SK-N-SH (cell line): ENCODE measurements around the gene CDC45. TPM values are rescaled to one million over a fixed set of nuclear protein-coding genes. Genes with fewer than 3 reads are reported as not detected.
"Not testable (repeated sequence)": the region's sequence is repeated elsewhere in the genome, so short reads cannot be mapped to it uniquely, and the experiment has no call there.

ENCODE experiments used
- CTCF ChIA-PET: fragments of 300-600, 350-600 bp; formaldehyde crosslinking; extraction: SDS; loops from one replicate; lab custom pipeline; 2021; lab: Yijun Ruan, JAX
- POLR2A ChIA-PET: fragments of 350-600 bp; sonication (Branson Sonifier 250); formaldehyde crosslinking; extraction: SDS; loops from one replicate; lab custom pipeline; 2020; ENCODE audit warnings: antibody characterized with exemption, inconsistent platforms; lab: Yijun Ruan, JAX
- DNase-seq: peaks from one replicate; pipeline ENCODE4 v3.0.0; 2012
- H2AFZ ChIP-seq: fragments of 200-600 bp; sonication (generic); 2 replicates; pipeline ENCODE4 v1.8.1; 2016; ENCODE audit warnings: antibody characterized with exemption, mild to moderate bottlenecking, low read depth
- H3F3A ChIP-seq: fragments of 200-600 bp; sonication (generic); replicated peaks from 2 replicates; pipeline ENCODE3; 2016; ENCODE audit warnings: antibody characterized with exemption, mild to moderate bottlenecking; ENCODE audit not compliant: insufficient read depth
- H3K27ac ChIP-seq, 2 experiments: fragments of 200-500 bp in 1 of 2; fragments of 200-600 bp in 1 of 2; sonication (Bioruptor generic) in 1 of 2; sonication (generic), shearing (Covaris generic) in 1 of 2; 2 replicates each; pipeline versions ENCODE4 v1.5.1 to v1.6.1; 2014 to 2016; ENCODE audit warnings: low read depth in 2 of 2, inconsistent platforms in 1 of 2, low read length in 1 of 2, mild to moderate bottlenecking in 1 of 2, mixed read lengths in 1 of 2
- H3K27me3 ChIP-seq: fragments of 200-600 bp; sonication (generic), shearing (Covaris generic); 2 replicates; pipeline ENCODE4 v1.6.1; 2016; ENCODE audit warnings: mixed run types; ENCODE audit not compliant: insufficient read depth
- H3K36me3 ChIP-seq, 2 experiments: fragments of 200-500 bp in 1 of 2; fragments of 200-600 bp in 1 of 2; sonication (Bioruptor generic) in 1 of 2; sonication (generic) in 1 of 2; replicated peaks in 1 of 2; 2 replicates each; pipeline versions ENCODE3 to v1.5.1; 2014 to 2016; ENCODE audit warnings: low read length in 1 of 2, mild to moderate bottlenecking in 1 of 2; ENCODE audit not compliant: insufficient read depth in 2 of 2, control insufficient read depth in 1 of 2
- H3K4me1 ChIP-seq, 2 experiments: fragments of 200-500 bp in 1 of 2; fragments of 200-600 bp in 1 of 2; sonication (Bioruptor generic) in 1 of 2; sonication (generic), shearing (Covaris generic) in 1 of 2; 2 replicates each; pipeline versions ENCODE4 v1.5.1 to v1.6.1; 2014 to 2016; ENCODE audit warnings: low read depth in 1 of 2, low read length in 1 of 2, mixed run types in 1 of 2; ENCODE audit not compliant: insufficient read depth in 2 of 2, control insufficient read depth in 1 of 2
- H3K4me2 ChIP-seq: fragments of 200-600 bp; sonication (generic), shearing (Covaris generic); 2 replicates; pipeline ENCODE4 v1.6.1; 2017; ENCODE audit warnings: mixed run types
- H3K4me3 ChIP-seq, 2 experiments: fragments of 200-500 bp in 1 of 2; fragments of 200-600 bp in 1 of 2; sonication (Bioruptor generic) in 1 of 2; sonication (generic), shearing (Covaris generic) in 1 of 2; 2 replicates each; pipeline versions ENCODE4 v1.5.1 to v1.8.1; 2014 to 2016; ENCODE audit warnings: low read depth in 2 of 2, inconsistent platforms in 1 of 2, low read length in 1 of 2, mild to moderate bottlenecking in 1 of 2, mixed read lengths in 1 of 2, moderate library complexity in 1 of 2
- H3K79me2 ChIP-seq: fragments of 200-600 bp; sonication (generic); 2 replicates; pipeline ENCODE4 v1.8.1; 2017; ENCODE audit warnings: mild to moderate bottlenecking; ENCODE audit not compliant: insufficient read depth
- H3K9ac ChIP-seq: fragments of 200-600 bp; sonication (generic); 2 replicates; pipeline ENCODE4 v1.6.1; 2017; ENCODE audit warnings: mixed run types
- H3K9me2 ChIP-seq: fragments of 200-600 bp; sonication (generic); 2 replicates; pipeline ENCODE4 v1.6.1; 2017; ENCODE audit warnings: mixed run types
- H3K9me3 ChIP-seq: fragments of 200-600 bp; sonication (generic); 2 replicates; pipeline ENCODE4 v1.6.1; 2017; ENCODE audit warnings: mixed run types, mild to moderate bottlenecking, moderate library complexity
- H4K20me1 ChIP-seq: fragments of 200-600 bp; sonication (generic); 2 replicates; pipeline ENCODE4 v1.6.1; 2017; ENCODE audit warnings: mild to moderate bottlenecking, mixed run types; ENCODE audit not compliant: insufficient read depth
- ELF1 ChIP-seq: IDR thresholded peaks from 2 replicates; pipeline ENCODE4 v1.4.0; 2012
- EP300 ChIP-seq, 2 experiments: IDR thresholded peaks; 2 replicates each; pipeline versions ENCODE4 v1.4.0 to v1.6.1; 2012; ENCODE audit warnings: borderline replicate concordance in 1 of 2, low read depth in 1 of 2, low read length in 1 of 2
- EZH2phosphoT487 ChIP-seq: fragments of 200-600 bp; sonication (generic); IDR thresholded peaks from 2 replicates; pipeline ENCODE4 v1.6.1; 2017; ENCODE audit warnings: low read depth, mixed run types, mild to moderate bottlenecking, antibody characterized with exemption, moderate library complexity, borderline replicate concordance
- FOSL2 ChIP-seq: IDR thresholded peaks from 2 replicates; pipeline ENCODE4 v1.4.0; 2012; ENCODE audit warnings: low read depth, mild to moderate bottlenecking, moderate library complexity, borderline replicate concordance
- FOXJ3 ChIP-seq: sonication (generic); formaldehyde crosslinking; IDR thresholded peaks from 2 replicates; pipeline ENCODE4 v1.5.1; 2020; ENCODE audit warnings: mild to moderate bottlenecking, missing genetic modification reagents
- NFIC ChIP-seq: IDR thresholded peaks from 2 replicates; pipeline ENCODE4 v1.4.0; 2012; ENCODE audit warnings: borderline replicate concordance
- NRF1 ChIP-seq: IDR thresholded peaks from 2 replicates; pipeline ENCODE4 v1.6.1; 2012; ENCODE audit warnings: low read depth, mild to moderate bottlenecking, low read length
- RCOR1 ChIP-seq: fragments of 150-350 bp; IDR thresholded peaks from 2 replicates; pipeline ENCODE4 v1.6.1; 2017; ENCODE audit warnings: antibody characterized with exemption, low read length
- RXRA ChIP-seq: IDR thresholded peaks from 2 replicates; pipeline ENCODE4 v1.4.0; 2012; ENCODE audit warnings: low read depth, mild to moderate bottlenecking, borderline replicate concordance
- SIN3A ChIP-seq: IDR thresholded peaks from 2 replicates; pipeline ENCODE4 v1.6.1; 2012; ENCODE audit warnings: low read depth, mild to moderate bottlenecking, low read length, moderate library complexity, borderline replicate concordance
- SMC3 ChIP-seq: IDR thresholded peaks from 2 replicates; pipeline ENCODE4 v1.6.1; 2012; ENCODE audit warnings: low read depth, low read length, improper control_type of control experiment
- TAF1 ChIP-seq: IDR thresholded peaks from 2 replicates; pipeline ENCODE4 v1.6.1; 2012; ENCODE audit warnings: low read depth, mild to moderate bottlenecking, low read length, moderate library complexity, borderline replicate concordance
- YY1 ChIP-seq: IDR thresholded peaks from 2 replicates; pipeline ENCODE4 v1.4.0; 2012; ENCODE audit warnings: low read depth, mild to moderate bottlenecking
- WGBS: methylation state at CpG from one replicate; pipeline ENCODE4 v1.1.6; 2017; ENCODE audit warnings: low lambda C conversion rate; 5-methylcytosine and 5-hydroxymethylcytosine counted together
- polyA plus RNA-seq, 3 experiments: library from polyadenylated mRNA; depleted of rRNA; stranded (reverse); fragments of >200 nt; gene quantifications; 2 replicates each; pipeline ENCODE4 v1.2.3, GENCODE V29; 2012
- TF ChIP-seq, protein P1 (sequence below): IDR thresholded peaks from 2 replicates; pipeline ENCODE4; 2012
- TF ChIP-seq, protein P2 (sequence below): IDR thresholded peaks from 2 replicates; pipeline ENCODE4 v1.4.0; 2012; ENCODE audit warnings: low read depth, borderline replicate concordance
- TF ChIP-seq, protein P3 (sequence below): fragments of 150-350 bp; IDR thresholded peaks from 2 replicates; pipeline ENCODE4 v1.6.1; 2017; ENCODE audit warnings: antibody characterized with exemption, low read length, low read depth, borderline replicate concordance

The CDC45 gene
- polyA plus RNA-seq, 1 of the 3 experiments (the other 2 are of a cell fraction) = 23.6 TPM

DNA sequence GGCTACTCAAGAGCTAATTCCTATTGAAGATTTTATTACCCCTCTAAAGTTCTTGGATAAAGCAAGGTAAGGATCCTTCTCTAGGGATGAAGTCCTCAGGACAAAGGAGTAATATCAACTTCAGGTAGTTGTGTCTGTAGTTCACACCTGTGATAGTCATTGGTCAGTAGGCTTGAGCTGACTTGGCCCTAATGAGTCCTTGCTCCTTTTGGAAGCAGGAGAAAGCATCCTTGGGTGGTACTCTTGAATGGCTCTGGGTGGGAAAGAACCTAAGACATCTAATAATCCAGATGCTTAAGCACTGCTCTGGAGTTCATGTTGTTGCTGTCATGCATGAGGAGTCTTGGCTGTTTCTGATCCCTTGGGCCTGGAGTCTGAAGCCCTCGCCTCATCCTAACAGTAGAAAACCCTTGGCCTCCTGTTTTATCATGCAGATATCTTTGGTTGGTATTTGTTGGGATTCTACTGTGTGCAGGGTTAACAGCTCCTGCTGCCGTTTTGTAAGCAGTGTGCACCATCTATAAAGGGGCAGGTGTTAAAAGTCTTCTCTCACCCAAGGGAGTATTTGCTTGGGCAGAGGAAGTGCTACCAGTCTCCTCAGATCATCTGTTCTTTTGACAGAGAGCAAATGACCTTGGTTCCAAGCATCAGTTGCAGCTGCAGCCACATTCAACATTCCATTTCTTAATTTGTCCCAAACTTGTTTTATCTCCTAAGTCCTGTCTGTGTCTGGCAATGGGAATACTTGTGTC, 44.7 kb upstream of the CDC45 start:
- no peak overlapping the region for H2AFZ ChIP-seq
- H3K4me2 ChIP-seq = no peak overlapping the region
- H3K27me3 ChIP-seq = no peaks in the 10 kb centered on the region
- H3K4me1 ChIP-seq = peaks cover 5 to 12% of the 10 kb centered on the region in 2 experiments; a peak in 3 of 4 replicates
- WGBS = 85% methylated on average over 2 of the region's 2 CpGs
- no peaks in the 10 kb centered on the region for H3K9me2 ChIP-seq
- DNase-seq = no peak
- H3K27ac ChIP-seq = no peak overlapping the region
- ChIA-PET POLR2A (interaction anchor here (1.1 kb wide), 1 partner anchor 12 kb away, joined by 3 read pairs; the partner anchor contains the start of gene C22orf39), CTCF (interaction anchor here (0.8 to 2.7 kb wide), 5 partner anchors 10 to 195 kb away, joined by 3 to 9 read pairs (median 4); no protein-coding TSS in a partner anchor)
- peaks cover 14% of the 10 kb centered on the region for H3F3A ChIP-seq
- H3K36me3 ChIP-seq = peaks cover 10 to 14% of the 10 kb centered on the region in 2 experiments
- H3K79me2 ChIP-seq = peaks cover 36% of the 10 kb centered on the region
- H3K9me3 ChIP-seq = no peaks in the 10 kb centered on the region
- H3K9ac ChIP-seq = no peak overlapping the region
- H3K4me3 ChIP-seq = no peak overlapping the region
- H4K20me1 ChIP-seq = no peaks in the 10 kb centered on the region
- TF ChIP-seq ELF1 = no peak
- no peak for TF ChIP-seq EZH2phosphoT487
- no peak for TF ChIP-seq EP300 (IDR thresholded peaks at IDR 0.05; ENCODE audit: borderline replicate concordance in 1 of 2, low read depth in 1 of 2, low read length in 1 of 2)
- TF ChIP-seq SMC3 = no peak
- TF ChIP-seq, protein P1, sequence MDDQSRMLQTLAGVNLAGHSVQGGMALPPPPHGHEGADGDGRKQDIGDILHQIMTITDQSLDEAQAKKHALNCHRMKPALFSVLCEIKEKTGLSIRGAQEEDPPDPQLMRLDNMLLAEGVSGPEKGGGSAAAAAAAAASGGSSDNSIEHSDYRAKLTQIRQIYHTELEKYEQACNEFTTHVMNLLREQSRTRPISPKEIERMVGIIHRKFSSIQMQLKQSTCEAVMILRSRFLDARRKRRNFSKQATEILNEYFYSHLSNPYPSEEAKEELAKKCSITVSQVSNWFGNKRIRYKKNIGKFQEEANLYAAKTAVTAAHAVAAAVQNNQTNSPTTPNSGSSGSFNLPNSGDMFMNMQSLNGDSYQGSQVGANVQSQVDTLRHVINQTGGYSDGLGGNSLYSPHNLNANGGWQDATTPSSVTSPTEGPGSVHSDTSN = no peak
- no peak for TF ChIP-seq NFIC
- no peak for TF ChIP-seq SIN3A
- no peak for TF ChIP-seq RXRA
- TF ChIP-seq FOXJ3 (CRISPR knock-in tag) = no peak
- no peak for TF ChIP-seq RCOR1
- TF ChIP-seq NRF1 = no peak
- TF ChIP-seq TAF1 = no peak
- no peak for TF ChIP-seq YY1
- TF ChIP-seq, protein P2, sequence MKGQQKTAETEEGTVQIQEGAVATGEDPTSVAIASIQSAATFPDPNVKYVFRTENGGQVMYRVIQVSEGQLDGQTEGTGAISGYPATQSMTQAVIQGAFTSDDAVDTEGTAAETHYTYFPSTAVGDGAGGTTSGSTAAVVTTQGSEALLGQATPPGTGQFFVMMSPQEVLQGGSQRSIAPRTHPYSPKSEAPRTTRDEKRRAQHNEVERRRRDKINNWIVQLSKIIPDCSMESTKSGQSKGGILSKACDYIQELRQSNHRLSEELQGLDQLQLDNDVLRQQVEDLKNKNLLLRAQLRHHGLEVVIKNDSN = no peak
- TF ChIP-seq, protein P3, sequence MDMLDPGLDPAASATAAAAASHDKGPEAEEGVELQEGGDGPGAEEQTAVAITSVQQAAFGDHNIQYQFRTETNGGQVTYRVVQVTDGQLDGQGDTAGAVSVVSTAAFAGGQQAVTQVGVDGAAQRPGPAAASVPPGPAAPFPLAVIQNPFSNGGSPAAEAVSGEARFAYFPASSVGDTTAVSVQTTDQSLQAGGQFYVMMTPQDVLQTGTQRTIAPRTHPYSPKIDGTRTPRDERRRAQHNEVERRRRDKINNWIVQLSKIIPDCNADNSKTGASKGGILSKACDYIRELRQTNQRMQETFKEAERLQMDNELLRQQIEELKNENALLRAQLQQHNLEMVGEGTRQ = no peak
- TF ChIP-seq FOSL2 = no peak
- TF ChIP-seq, all 33 proteins: peak for 0

DNA sequence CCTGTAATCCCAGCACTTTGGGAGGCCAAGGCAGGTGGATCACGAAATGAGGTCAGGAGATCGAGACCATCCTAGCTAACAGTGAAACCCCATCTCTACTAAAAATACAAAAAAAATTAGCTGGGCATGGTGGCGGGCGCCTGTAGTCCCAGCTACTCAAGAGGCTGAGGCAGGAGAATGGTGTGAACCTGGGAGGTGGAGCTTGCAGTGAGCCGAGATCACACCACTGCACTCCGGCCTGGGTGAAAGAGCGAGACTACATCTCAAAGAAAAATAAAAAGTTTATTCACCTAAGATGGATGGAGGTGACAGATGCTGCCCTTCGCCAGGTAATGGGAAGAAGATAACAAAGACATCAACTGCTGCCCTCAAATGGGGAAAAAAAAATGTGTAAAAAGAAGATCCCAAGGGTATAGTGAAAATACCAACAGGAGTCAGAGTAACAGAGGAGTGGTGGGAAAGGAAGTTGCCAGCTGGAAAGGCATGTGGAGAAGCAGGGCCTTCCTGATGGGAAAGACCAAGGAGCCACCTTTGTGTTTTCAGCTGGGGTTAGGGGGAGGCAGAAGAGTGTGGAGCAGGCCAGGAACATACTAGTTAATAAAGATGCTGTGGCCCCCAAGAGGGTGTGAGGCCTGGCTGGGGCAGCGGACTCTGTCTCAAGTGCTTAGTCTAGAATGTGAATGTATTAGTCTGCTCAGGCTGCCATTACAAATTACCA, 43.1 kb upstream of the CDC45 start:
- H3K4me3 ChIP-seq, H4K20me1 ChIP-seq, DNase-seq, POLR2A ChIA-PET, H3K27ac ChIP-seq, H3K9me3 ChIP-seq, H3K4me1 ChIP-seq, H2AFZ ChIP-seq, H3K4me2 ChIP-seq, H3K9ac ChIP-seq, H3K9me2 ChIP-seq, H3K27me3 ChIP-seq, CTCF ChIA-PET: not testable (repeated sequence)
- Histone ChIP-seq H3K79me2 (peaks cover 27% of the 10 kb centered on the region), H3F3A (peaks cover 14% of the 10 kb centered on the region), H3K36me3 (peaks cover 10 to 14% of the 10 kb centered on the region in 2 experiments)
- 98% methylated on average over 9 of the region's 9 CpGs for WGBS
